GM19043 (cell line): ENCODE results near the gene UBR3.

Experiments used
- ATAC-seq: cut with Tn5 transposase; IDR thresholded peaks from one replicate; pipeline ENCODE4 v1.9.1; 2021; ENCODE audit warnings: low read depth; ENCODE audit not compliant: unreplicated experiment

The UBR3 gene

GRCh38 chr2:170034596-170034995 is 207.3 kb downstream of the UBR3 start:
- no peak for ATAC-seq

- ATAC-seq = no peak
These were observed 211.5 kb downstream of the UBR3 start for GRCh38 chr2:170038734-170039133.

GRCh38 chr2:170039401-170040172 is 212.3 kb downstream of the UBR3 start:
- no peak for ATAC-seq

- ATAC-seq = no peak
These were observed 217.7 kb downstream of the UBR3 start for GRCh38 chr2:170044751-170045478.

- ATAC-seq = no peak
These were observed 220.2 kb downstream of the UBR3 start for GRCh38 chr2:170047331-170048065.

GRCh38 chr2:170052151-170052550 is 224.9 kb downstream of the UBR3 start:
- ATAC-seq = no peak

GRCh38 chr2:170054997-170055396 is 227.7 kb downstream of the UBR3 start:
- ATAC-seq = no peak

- no peak for ATAC-seq
These were observed 229.6 kb downstream of the UBR3 start for GRCh38 chr2:170056900-170057299.

GRCh38 chr2:170063456-170064235 is 236.4 kb downstream of the UBR3 start:
- ATAC-seq = no peak

- no peak for ATAC-seq
These were observed 243.5 kb downstream of the UBR3 start for GRCh38 chr2:170070778-170071177.

- no peak for ATAC-seq
These were observed 246.0 kb downstream of the UBR3 start for GRCh38 chr2:170073288-170073687.

- no peak for ATAC-seq
These were observed 248.9 kb downstream of the UBR3 start for GRCh38 chr2:170076189-170076588.

- ATAC-seq = no peak
These were observed 250.7 kb downstream of the UBR3 start for GRCh38 chr2:170077830-170078569.

- no peak for ATAC-seq
These were observed 257.7 kb downstream of the UBR3 start for GRCh38 chr2:170084820-170085491.

GRCh38 chr2:170086117-170086688 is 258.9 kb downstream of the UBR3 start:
- ATAC-seq = no peak

- no peak for ATAC-seq
These were observed 259.6 kb downstream of the UBR3 start for GRCh38 chr2:170086751-170087412.

GRCh38 chr2:170087413-170087793 is 260.1 kb downstream of the UBR3 start:
- no peak for ATAC-seq

GRCh38 chr2:170088776-170089175 is 261.5 kb downstream of the UBR3 start:
- no peak for ATAC-seq

GRCh38 chr2:170090229-170090628 is 263.0 kb downstream of the UBR3 start:
- ATAC-seq = no peak
